HL-60/S4 (cell line): ENCODE measurements around the gene CCNG1.
"Not testable (repeated sequence)": the region's sequence is repeated elsewhere in the genome, so short reads cannot be mapped to it uniquely, and the experiment has no call there.

Source experiments
- in situ Hi-C: fragments of 300-500 bp; cut with MboI; formaldehyde crosslinking; loops from 2 replicates; pipeline ENCODE4 v1.14.3; 2022; ENCODE audit warnings: low sequenced_read_pairs

Gene CCNG1, protein sequence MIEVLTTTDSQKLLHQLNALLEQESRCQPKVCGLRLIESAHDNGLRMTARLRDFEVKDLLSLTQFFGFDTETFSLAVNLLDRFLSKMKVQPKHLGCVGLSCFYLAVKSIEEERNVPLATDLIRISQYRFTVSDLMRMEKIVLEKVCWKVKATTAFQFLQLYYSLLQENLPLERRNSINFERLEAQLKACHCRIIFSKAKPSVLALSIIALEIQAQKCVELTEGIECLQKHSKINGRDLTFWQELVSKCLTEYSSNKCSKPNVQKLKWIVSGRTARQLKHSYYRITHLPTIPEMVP

DNA sequence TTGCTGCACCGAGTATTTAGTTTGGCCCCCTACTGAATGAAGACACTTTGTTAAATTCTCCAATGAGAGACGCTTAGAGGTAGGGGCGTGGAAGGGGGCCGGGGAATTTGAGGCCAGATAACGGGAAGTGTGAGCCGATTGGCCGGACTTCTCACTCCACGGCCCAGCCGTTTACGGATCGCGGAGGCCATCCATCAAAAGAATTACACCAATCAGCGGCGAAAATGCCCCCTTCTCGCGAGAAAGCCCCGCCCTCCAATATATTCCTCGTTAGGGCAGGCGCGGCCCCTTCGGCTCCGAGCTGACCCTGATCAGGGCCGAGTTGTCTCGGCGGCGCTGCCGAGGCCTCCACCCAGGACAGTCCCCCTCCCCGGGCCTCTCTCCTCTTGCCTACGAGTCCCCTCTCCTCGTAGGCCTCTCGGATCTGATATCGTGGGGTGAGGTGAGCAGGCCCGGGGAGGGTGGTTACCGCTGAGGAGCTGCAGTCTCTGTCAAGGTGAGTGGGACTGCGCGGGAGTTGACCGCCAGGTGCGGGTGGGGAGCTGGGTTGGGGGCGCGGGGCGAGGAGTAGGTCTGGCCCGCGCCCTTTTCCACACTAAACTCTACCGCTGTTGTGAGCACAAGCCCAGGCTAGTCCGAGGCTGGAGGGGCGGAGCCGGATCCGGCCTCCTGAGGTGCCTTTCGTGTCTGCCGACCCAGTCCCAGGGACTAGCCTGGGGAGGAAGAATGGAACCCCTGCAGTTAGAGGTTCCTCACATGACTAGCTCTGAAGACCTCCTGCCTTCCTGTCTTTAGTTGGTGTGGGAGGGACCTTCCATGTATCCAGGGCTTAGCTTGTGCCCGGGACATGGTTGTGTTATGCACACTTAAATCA, at the start of gene CCNG1:
Gene CCNG1 (plus strand): TSS at position 287 of the 874 bp plus-strand sequence. CDS start 1,662 bp downstream, outside the sequence.
- in situ Hi-C loops, result no loop called here

DNA sequence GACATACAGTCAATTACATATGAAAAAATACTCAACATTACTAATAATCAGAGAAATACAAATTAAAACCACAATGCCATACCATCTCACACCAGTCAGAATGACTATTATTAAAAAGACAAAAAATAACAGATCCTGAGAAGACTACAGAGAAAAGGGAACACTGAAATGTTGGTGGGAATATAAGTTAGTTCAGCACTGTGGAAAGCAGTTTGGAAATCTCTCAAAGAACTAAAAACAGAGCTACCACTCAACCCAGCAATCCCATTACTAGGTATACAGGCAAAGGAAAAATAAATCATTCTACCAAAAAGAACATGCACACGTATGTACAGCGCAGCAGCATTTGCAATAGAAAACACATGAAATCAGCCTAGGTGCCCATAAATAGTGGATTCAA, 41.6 kb upstream of the CCNG1 start:
- in situ Hi-C loops, result no loop called here

DNA sequence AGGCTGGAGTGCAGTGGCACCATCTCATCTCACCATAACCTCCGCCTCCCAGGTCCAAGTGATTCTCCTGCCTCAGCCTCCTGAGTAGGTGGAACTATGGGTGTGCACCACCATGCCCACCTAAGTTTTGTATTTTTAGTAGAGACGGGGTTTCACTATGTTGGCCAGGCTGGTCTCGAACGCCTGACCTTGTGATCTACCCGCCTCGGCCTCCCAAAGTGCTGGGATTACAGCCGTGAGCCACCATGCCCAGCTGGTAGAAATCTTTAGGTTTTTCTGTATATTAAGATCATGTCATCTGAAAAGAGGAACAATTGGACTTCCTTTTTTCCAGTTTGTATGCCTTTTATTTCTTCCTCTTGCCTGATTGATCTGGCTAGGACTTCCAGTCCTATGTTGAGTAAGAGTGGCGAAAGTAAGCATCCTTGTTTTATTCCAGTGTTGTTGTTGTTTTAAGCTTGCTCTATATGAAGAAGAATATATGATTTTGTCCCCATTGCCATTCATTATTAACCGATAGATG, 40.5 kb upstream of the CCNG1 start:
- in situ Hi-C loops, result not testable (repeated sequence)

DNA sequence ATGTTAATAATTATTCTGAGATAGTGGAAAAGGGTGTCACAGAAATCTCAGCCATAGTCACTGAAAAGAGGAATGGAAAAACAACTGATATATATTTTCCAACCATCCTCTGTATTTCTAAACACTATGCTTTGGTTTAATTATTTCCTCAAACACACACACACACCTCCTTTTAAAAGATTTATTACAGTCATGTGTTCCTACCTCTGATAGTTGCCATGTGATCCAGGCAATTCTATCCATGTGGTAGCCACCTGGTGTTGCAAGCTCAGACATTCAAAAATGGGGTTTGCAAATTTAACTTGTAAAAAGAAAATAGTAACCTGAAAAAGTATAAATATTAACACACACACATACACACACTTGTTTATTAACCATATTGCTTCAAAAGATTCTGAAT, 40.0 kb upstream of the CCNG1 start:
- in situ Hi-C loops, result no loop called here

DNA sequence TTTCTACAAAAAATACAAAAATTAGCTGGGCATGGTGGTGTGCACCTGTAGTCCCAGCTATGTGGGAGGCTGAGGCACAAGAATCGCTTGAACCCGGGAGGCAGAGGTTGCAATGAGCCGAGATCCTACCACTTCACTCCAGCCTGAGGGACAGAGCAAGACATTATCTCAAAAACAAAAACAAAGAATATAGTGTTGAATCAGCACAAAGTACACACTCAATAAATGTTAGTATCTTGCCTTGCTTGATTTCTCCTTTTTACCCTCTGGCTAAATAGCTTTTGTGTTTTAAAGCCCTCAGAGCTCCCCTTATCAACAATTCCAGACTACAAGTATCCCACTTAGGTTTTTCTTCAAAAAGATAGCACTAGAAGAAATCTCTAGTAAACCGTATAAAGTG, 37.5 kb upstream of the CCNG1 start:
- in situ Hi-C loops, result no loop called here

DNA sequence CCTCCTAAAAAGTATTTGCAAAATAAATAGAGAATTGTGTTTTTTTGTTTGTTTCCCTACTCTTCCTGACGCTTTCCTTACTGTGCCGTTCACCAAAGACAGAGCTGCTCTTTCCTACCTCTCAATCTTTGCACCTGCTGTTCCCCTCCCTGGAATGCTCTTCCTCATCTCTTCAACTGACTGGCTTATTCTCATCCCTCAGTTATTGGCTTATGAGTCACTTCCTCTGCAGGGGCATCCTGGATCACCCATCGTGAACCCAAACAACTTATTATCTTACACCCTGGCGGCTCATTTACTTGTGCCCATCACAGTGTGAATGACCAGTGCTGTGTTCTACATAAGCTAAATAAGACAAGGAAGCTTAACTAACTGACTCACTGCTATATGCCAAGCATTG, 36.1 kb upstream of the CCNG1 start:
- in situ Hi-C loops, result no loop called here

DNA sequence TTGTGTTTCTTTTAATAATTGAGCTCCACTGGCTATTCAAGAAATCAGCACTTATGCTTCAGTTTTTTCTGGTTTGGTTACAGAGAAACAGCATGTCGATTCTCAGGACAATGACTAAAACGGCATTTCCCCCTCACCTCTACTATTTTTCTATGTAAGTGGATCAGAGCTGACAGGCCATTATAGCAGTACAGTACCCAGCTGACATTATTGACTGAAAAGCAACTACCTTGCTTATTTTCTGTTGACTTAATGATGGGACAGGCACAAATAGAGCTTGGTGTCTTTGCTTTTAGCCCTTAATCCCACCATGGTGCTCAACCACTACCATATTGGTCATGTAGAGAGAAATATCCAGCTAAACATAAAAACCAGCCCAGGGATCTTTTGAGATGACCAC, 35.4 kb upstream of the CCNG1 start:
- in situ Hi-C loops, result no loop called here

DNA sequence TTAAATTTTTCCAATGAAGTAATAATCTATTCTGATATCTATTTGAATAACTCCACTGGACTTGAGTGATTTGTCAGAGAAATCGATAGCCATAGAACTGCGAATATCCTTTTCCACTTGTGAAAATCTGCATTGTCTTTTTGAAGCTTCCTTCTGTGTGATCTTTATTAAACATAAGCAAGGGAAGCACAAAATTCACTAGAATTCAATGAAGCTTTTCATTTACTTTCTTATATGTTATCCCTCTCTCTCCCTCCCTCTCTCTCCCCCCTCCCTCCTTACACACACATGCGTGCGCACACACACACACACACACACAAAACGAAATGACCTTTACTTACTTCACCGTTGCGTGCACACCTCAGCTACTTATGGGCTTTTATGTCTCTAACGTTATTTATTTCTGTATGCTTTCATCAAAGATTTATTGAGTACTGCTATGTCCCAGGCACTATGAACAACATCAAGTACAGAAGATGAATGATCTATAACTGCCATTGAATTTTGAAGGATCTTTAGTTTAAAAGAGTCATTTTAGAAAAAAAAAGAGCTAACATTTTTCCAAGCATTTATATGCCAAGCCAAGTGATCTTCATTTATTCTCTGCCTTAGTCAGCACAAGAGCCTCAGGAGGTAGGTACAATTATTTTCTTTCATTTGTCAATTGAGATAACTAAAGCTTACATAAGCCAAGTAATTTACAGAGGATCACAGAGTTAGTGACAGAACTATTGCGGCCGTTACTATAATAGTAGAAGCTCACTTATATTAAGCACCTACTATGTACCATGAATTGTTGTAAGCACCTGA, 32.8 kb upstream of the CCNG1 start:
- in situ Hi-C loops, result no loop called here

DNA sequence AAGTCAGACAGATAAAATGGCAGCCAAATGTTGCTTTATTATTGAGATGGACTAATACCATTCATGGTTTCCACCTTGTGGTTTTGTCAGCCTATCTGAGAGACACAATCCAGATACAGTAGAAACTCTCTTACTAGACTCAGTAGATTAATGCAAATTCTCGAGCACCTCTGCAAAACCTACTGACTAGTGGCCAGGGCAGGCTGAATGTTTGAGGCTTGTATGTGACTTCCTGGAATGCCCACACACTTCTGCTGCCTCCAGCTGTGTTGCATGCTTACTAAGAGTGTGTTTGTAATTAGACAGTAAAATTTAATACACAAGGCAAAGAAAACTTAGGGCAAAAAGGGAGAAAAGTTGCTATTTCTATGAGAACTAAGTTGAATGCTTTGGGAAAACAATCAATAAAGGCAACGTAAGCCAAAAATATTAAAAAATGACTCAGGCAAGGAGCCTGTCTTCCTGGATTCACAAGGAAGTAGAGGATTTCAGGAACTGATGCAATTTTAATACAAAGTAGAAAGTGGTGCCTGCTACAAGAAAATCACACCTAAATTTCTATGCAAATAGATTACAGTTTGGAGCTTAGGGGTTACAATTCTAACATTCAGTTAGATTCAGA, 30.2 kb upstream of the CCNG1 start:
- in situ Hi-C loops, result no loop called here

DNA sequence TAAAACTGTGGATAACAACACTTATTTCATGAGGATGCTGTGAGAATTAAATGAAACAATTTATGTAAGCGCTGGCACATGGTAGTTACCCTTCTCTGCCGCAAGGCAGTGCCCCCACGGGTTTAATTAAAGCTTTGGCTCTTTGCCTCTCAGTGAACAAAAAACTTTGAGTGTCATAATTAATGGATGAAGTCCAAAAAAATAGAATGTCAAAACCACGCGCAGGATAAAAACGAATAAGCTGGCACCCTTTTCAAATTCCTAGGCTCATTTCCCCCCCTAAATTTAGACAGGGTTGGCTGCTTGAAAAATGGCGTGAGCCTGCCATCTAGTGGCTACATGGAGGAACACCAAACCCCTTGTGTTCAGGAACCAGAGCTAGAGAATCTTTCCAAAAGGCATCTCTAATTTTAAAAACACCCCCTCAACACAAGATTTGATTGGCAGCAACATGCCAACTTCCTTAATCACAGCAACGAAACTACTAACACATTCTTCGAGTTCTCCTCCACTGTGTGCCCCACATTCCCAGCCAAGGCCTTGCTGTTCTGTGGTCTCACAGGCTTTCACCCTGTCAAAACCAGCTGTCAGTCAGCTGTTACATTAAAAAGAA, 29.0 kb upstream of the CCNG1 start:
- in situ Hi-C loops, result no loop called here

DNA sequence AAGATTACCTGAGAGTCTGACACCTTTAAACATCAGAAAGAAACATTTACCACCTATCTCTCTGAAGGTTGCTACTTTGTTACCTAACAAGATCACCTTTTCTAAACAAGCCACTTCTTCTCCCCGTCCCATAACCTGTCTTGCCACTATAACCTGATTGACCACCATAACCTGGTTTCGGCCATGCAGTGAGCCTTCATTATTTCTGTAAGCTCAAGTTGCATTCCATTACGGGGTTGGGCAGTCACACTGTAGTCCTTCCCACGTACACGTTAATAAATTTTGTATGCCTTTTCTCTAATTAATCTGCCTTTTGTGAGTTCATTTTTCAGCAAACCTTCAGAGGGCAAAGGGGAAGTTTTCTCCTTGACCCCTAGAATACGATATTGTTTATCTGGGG, 28.0 kb upstream of the CCNG1 start:
- in situ Hi-C loops, result no loop called here

DNA sequence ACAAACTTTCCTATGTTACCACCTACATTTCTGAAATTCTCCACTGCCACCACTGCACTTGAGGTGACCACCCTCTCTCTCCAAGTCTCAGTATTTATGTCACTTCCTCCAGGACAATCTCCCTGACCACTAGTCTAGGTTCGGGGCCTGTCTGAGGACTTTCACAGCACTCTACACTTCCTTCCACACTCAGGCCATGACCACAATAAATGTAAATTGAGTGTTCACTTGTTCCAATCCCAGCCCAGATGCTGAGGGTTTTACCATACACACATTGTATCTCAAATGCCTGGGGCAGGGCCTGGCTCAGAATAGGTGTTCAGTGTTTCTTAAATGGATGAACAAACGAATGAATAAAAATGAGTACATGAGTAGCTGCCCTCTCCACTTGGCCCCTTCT, 26.9 kb upstream of the CCNG1 start:
- in situ Hi-C loops, result no loop called here

DNA sequence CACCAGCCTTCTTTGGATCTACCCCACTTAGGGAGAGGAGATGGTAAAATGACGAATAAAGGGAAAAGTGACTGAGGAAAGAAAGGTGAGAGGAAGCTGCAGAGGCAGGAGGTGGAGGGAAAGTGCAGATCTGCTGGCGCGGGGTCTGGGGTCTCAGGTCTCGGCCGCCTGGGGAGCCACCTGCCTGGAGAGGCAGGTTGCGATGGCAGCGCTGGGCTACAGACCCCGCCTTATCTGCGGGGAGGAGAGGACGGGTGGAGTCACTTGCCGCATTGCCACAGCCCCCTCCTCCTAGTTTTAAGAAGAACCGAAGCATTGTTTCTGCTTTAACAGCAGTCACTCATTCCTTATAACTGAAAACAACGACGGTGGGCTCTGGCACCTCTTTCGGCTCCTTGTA, 21.7 kb upstream of the CCNG1 start:
- in situ Hi-C loops, result not testable (repeated sequence)

DNA sequence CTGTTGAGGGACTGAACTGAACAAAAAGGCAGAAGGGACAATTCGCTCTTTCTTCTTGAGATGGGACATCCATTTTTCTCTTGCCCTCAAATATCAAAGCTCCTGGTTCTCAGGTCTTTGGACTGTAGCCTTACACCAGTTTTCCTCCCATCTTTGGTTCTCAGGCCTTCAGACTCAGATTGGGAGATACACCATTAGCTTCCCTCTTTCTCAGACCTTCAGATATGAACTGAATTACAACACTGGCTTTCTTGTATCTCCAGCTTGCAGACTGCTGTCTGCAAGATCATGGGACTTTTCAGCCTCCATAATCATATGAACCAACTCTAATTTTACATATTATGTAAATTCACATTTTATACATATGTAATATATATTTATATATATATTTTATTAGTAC, 12.6 kb upstream of the CCNG1 start:
- in situ Hi-C loops, result no loop called here

DNA sequence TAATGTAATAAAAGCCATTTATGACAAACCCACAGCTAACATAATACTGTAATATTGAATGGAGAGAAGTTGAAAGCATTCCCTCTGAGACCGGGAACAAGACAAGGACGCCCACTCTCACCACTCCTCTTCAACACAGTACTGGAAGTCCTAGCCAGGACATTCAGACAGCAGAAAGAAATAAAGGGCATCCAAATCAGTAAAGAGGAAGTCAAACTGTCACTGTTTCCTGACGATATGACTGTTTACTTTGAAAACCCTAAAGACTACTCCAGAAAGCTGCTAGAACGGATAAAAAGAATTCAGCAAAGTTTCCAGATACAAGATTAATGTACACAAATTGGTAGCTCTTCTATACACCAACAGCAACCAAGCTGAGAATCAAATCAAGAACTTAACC, 11.3 kb upstream of the CCNG1 start:
- in situ Hi-C loops, result not testable (repeated sequence)

DNA sequence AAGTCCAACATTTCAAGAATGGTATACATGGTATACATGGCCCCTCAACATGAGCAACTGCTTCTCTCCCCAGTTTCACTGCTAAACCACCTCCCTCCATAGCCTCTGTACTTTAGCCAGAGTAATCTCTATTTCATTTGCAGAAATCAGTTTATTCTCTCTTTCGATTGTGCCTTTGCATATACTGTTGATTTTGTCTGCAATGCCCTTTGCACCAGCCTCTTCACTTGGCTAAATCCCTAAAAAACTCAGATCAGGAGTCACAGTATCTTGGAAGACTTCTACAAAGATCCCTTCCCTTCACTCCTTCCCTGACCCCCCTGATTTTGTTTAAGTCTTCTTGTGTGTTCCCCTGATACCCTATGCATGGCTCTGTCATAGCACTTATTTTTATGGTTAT, 4.9 kb upstream of the CCNG1 start:
- in situ Hi-C loops, result no loop called here

DNA sequence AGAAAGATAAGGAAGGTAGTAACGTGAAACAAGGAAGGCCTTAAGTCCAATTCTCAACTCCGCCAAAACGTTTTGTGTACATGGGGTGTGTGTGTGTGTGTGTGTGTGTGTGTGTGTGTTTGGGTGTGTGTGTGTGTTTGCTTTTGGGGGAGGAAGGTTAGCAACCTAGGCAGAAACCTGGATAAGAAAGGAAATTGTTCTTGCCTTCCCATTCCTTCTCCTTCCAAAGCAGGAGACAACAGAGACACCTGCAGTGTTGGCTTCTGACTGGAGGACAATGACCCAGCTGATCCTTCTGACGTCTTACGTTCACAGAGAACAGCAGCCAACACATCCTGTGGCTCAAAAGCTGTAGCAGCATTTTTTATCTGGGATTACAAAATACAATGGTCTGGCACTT, 4.1 kb upstream of the CCNG1 start:
- in situ Hi-C loops, result no loop called here

DNA sequence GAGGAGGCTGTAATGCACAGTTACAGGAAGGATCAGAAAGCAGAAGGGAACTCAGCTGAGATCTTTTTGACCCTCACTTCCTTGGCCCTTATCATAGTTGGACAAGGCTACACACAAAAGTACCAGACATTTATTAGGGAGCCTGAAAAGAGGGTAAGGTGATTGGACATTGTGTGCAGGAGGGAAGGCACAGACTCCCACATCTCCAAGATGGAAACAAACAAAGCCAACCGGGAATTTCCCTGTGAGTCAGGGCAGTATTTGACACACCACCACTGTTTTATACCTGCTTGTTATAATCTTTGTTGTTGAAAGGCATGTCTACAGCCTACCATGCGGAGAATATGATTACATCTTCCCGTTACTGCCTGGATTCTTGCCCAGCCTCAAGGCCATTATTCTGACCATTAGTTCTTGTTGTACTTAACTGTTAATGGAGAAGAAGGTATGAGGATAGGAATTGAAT, 3.0 kb upstream of the CCNG1 start:
- in situ Hi-C loops, result no loop called here

DNA sequence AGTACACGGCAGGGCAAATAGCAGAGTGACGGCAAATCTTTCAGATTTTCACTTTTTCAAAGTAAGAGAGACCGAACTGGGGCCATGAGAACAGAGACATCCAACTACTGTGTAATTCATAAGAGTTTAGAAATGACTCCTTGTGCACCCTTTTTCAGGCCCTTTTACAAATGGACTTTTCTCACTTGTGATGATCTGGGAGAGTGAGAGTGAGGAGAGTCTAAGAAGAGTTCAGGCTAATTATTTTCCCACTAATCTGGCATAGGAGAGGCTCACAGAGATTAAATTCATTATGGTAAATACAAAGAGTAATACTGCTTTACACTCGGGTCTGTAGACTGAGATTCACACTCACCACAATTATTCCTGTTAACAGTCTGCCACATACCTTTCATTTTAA, 880 bp upstream of the CCNG1 start:
- in situ Hi-C loops, result no loop called here

DNA sequence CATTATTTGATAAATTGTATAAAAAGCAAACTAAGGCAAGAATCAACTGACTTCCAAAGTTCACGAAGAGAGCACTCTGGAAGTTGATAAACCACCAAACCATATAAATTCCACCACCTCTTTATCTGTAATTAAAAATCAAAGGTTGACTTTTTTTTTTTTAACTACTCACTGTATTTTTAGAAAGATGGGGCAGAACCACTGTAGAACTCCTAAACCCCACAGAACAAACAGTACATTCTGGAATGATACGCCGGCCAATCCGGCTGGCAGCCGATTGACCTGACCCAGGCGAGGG, 435 bp upstream of the CCNG1 start:
- in situ Hi-C loops, result no loop called here

DNA sequence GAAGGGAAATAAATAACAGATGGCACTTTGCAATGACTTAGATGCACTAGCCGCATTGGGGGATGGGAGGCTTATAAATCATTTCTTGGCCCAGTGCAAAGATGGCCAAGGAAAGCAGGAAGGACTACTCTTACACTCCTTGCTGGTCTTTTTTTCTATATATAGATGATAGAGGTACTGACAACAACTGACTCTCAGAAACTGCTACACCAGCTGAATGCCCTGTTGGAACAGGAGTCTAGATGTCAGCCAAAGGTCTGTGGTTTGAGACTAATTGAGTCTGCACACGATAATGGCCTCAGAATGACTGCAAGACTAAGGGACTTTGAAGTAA, 1.7 kb downstream of the CCNG1 start:
- in situ Hi-C loops, result no loop called here
